Erythroblast (primary cell): Measurements from ENCODE around the gene FBXL13.

Experiments used
- GATA1 ChIP-seq: IDR thresholded peaks from 2 replicates; pipeline ENCODE4 v1.6.1; 2011; ENCODE audit warnings: low read depth, mild to moderate bottlenecking, control low read depth, low read length, moderate library complexity
- POLR2A ChIP-seq: IDR thresholded peaks from 2 replicates; pipeline ENCODE4 v1.6.1; 2011; ENCODE audit warnings: mild to moderate bottlenecking, low read length

DNA sequence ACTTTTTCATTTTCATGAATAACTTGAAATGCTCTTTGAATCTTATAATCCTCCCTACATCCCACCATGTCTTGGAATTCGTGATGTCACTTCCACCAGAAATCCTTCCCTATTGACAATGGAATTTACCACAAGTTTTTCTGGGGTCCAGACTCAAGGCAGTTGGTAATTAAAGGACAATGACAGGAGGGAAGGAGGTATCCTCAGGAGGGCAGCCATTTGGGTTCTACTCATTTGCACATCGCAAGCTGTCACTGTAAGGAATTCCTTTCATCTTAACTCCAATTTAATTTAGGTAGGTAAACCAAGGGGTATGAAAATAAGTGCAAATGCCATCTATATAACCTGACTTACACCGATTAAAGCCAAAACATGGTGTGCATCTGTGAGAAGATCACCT, 139.9 kb downstream of the FBXL13 start:
- no peak for TF ChIP-seq POLR2A
- no peak for TF ChIP-seq GATA1
